Measurements from ENCODE around the gene CCDC170. TPM values are rescaled to one million over a fixed set of nuclear protein-coding genes. Genes with fewer than 3 reads are reported as not detected.
"Not testable (repeated sequence)": the region's sequence is repeated elsewhere in the genome, so short reads cannot be mapped to it uniquely, and the experiment has no call there.

The CCDC170 gene
- total and polyA plus RNA-seq, 5 donors from 2014 or later = not detected

DNA sequence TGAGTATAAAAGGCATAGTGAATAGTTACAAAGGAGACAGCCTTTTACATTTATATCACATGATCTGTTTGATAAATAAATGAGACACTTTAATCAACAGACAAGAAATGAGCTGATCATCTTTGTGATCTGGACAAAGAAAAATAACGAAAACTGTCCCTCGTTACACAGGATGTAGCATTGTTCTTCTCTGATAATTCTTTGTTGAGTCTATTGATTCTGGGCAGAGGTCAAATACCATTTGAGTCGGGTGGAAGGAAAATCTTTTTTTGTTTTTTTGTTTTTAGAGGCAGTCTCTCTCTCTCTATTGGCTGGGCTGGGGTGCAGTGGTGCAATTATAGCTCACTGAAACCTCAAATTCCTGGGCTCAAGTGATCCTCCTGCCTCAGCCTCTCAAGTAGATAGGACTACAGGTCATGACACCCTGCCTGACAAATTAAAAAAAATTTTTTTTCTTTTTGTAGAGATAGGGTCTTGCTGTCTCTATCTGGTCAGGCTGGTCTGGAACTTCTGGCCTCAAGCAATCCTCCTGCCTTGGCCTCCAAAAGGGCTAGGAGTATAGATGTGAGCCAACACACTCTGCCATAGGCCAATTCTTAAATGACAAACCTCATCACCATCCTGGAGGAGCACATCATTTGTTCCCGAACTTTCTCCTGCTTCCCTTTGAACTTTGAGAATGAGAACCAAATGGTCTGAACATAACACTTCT is 41.8 kb downstream of the CCDC170 start:
- Histone ChIP-seq H3K4me1 (ENCODE audit: control insufficient read depth, insufficient read depth, low read length, poor library complexity, severe bottlenecking) (no peaks in the 10 kb centered on the region), H3K36me3 (ENCODE audit: control insufficient read depth, insufficient read depth, low read length) (no peaks in the 10 kb centered on the region), H3K27me3 (ENCODE audit: control insufficient read depth, insufficient read depth, low read length) (no peaks in the 10 kb centered on the region), H3K27ac (ENCODE audit: insufficient read depth, low read length, poor library complexity, severe bottlenecking) (no peak overlapping the region), H3K9me3 (ENCODE audit: control insufficient read depth in 2 of 2, low read length in 2 of 2) (peaks cover 11 to 13% of the 10 kb centered on the region in 2 experiments), H3K4me3 (ENCODE audit: low read depth, low read length) (no peak overlapping the region)
- Mint-ChIP-seq H3K36me3 (no peaks in the 10 kb centered on the region), H3K9me3 (peaks cover 0 to 15% (median 9%) of the 10 kb centered on the region in 7 donors), H3K4me3 (no peak overlapping the region), H3K4me1 (no peaks in the 10 kb centered on the region), H3K27me3 (peaks cover 9% of the 10 kb centered on the region), H3K27ac (no peak overlapping the region)
- no peak for ATAC-seq (ENCODE audit: low read depth in 2 of 2)
- DNase-seq = no peak

DNA sequence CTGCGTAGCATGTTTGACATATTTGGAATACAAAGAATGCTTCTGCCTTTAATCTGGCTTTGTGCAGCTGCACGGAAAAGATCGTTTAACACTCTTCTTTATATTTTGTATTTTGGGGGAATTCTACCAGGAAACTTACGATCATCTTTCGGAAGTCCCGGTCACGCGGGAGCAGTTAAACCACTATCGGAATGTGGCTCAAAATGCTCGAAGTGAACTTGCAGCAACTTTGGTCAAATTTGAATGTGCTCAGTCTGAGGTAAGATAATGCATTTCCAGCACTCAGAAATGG is 42.3 kb downstream of the CCDC170 start:
- Mint-ChIP-seq H3K36me3 (no peaks in the 10 kb centered on the region), H3K27me3 (peaks cover 13% of the 10 kb centered on the region), H3K9me3 (peaks cover 0 to 20% (median 9%) of the 10 kb centered on the region in 7 donors), H3K4me3 (no peak overlapping the region), H3K27ac (no peak overlapping the region), H3K4me1 (no peaks in the 10 kb centered on the region)
- Histone ChIP-seq H3K27ac (ENCODE audit: insufficient read depth, low read length, poor library complexity, severe bottlenecking) (no peak overlapping the region), H3K27me3 (ENCODE audit: control insufficient read depth, insufficient read depth, low read length) (no peaks in the 10 kb centered on the region), H3K4me1 (ENCODE audit: control insufficient read depth, insufficient read depth, low read length, poor library complexity, severe bottlenecking) (no peaks in the 10 kb centered on the region), H3K36me3 (ENCODE audit: control insufficient read depth, insufficient read depth, low read length) (no peaks in the 10 kb centered on the region), H3K4me3 (ENCODE audit: low read depth, low read length) (no peak overlapping the region), H3K9me3 (ENCODE audit: control insufficient read depth in 2 of 2, low read length in 2 of 2) (peaks cover 11 to 17% of the 10 kb centered on the region in 2 experiments)
- DNase-seq = no peak
- ATAC-seq (ENCODE audit: low read depth in 2 of 2) = no peak

DNA sequence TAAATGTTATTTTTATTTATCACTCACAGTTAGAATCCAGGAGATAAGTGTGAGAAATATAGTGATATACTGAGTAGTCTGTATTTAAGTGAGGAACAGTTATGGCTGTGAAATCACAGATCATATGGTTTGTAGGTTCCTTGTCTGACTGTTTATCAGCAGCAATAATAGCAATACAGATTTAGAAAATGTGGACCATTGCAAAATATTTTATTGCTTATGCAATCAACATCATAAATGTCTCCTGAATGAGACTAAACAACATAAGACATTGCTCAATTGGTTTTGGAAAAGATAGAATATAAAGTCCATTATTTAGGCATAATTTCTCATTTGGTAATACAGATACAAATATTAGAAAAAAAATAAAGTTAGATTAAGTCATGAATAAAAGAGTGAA is 43.7 kb downstream of the CCDC170 start:
- ATAC-seq (ENCODE audit: low read depth in 2 of 2) (no peak), DNase-seq (no peak)
- H3K36me3 ChIP-seq (ENCODE audit: control insufficient read depth, insufficient read depth, low read length) = no peaks in the 10 kb centered on the region
- Mint-ChIP-seq H3K27me3 (peaks cover 15% of the 10 kb centered on the region), H3K4me3 (no peak overlapping the region), H3K27ac (no peak overlapping the region), H3K9me3 (peaks cover 0 to 22% (median 8%) of the 10 kb centered on the region in 7 donors), H3K36me3 (no peaks in the 10 kb centered on the region), H3K4me1 (no peaks in the 10 kb centered on the region)
- no peak overlapping the region for H3K4me3 ChIP-seq (ENCODE audit: low read depth, low read length)
- H3K27me3 ChIP-seq (ENCODE audit: control insufficient read depth, insufficient read depth, low read length) = no peaks in the 10 kb centered on the region
- H3K27ac ChIP-seq (ENCODE audit: insufficient read depth, low read length, poor library complexity, severe bottlenecking) = no peak overlapping the region
- no peaks in the 10 kb centered on the region for H3K4me1 ChIP-seq (ENCODE audit: control insufficient read depth, insufficient read depth, low read length, poor library complexity, severe bottlenecking)
- H3K9me3 ChIP-seq (ENCODE audit: control insufficient read depth in 2 of 2, low read length in 2 of 2) = peaks cover 11 to 17% of the 10 kb centered on the region in 2 experiments

DNA sequence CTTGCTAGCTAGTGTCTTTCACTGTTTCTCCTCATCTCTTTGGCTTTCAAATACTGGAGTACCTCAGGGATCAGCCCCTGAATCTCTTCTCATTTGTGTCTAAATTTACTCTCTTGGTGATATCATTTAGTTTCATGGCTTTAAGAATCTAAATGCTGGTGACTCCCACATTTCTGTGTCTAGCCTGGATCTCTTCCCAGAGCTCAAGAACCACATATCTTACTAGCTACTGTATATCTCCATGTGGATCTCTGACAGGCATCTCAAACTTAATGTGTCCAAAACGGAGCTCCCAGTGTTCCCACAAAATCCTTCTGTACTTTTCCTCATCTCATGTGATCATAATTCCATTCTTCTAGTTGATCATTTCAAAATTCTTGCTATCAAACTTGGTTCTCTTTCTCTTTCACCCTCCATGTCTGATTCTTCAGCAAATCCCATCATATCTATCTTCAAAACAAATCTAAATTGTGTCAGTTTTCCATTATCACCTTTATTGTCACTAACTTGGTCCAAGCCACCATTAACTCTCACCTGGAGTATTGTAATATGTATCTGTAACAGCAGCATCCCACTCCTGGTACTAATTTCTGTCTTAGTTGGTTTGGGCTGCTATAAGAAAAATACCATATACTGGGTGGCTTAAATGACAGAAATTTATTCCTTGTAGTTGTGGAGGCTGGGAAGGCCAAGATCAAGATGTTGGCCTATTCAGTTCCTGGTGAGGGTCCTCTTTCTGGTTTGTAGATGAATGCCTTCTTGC is 45.9 kb downstream of the CCDC170 start:
- Mint-ChIP-seq H3K9me3 (peaks cover 0 to 22% (median 7%) of the 10 kb centered on the region in 7 donors), H3K4me1 (no peaks in the 10 kb centered on the region), H3K27me3 (peaks cover 22% of the 10 kb centered on the region), H3K4me3 (no peak overlapping the region), H3K36me3 (no peaks in the 10 kb centered on the region), H3K27ac (no peak overlapping the region)
- DNase-seq = no peak
- Histone ChIP-seq H3K36me3 (ENCODE audit: control insufficient read depth, insufficient read depth, low read length) (no peaks in the 10 kb centered on the region), H3K4me1 (ENCODE audit: control insufficient read depth, insufficient read depth, low read length, poor library complexity, severe bottlenecking) (no peaks in the 10 kb centered on the region), H3K27ac (ENCODE audit: insufficient read depth, low read length, poor library complexity, severe bottlenecking) (no peak overlapping the region), H3K27me3 (ENCODE audit: control insufficient read depth, insufficient read depth, low read length) (no peaks in the 10 kb centered on the region), H3K4me3 (ENCODE audit: low read depth, low read length) (no peak overlapping the region), H3K9me3 (ENCODE audit: control insufficient read depth in 2 of 2, low read length in 2 of 2) (peaks cover 11 to 17% of the 10 kb centered on the region in 2 experiments)
- ATAC-seq (ENCODE audit: low read depth in 2 of 2) = no peak

DNA sequence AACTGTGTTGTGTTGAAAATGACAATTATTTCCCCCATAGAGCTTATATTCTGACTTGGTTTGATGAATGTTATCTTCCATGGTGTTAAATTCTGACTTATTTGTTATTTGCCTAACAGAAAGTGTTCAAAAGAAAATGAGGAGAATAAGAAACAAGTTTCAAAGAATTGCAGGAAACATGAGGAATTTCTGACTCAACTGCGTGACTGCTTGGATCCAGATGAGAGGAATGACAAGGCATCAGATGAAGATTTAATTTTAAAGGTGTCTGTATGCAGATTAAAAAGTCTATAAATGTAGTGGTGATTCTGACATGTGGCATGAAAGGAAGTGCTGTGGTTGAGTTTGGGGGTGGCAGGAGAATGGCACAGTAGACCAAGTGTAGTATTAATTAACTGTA is 50.6 kb downstream of the CCDC170 start:
- Mint-ChIP-seq H3K4me1 (no peaks in the 10 kb centered on the region), H3K36me3 (no peaks in the 10 kb centered on the region), H3K9me3 (peaks cover 0 to 18% (median 5%) of the 10 kb centered on the region in 7 donors), H3K27ac (no peak overlapping the region), H3K27me3 (peaks cover 13% of the 10 kb centered on the region), H3K4me3 (no peak overlapping the region)
- Histone ChIP-seq H3K4me3 (ENCODE audit: low read depth, low read length) (no peak overlapping the region), H3K36me3 (ENCODE audit: control insufficient read depth, insufficient read depth, low read length) (no peaks in the 10 kb centered on the region), H3K27me3 (ENCODE audit: control insufficient read depth, insufficient read depth, low read length) (no peaks in the 10 kb centered on the region), H3K9me3 (ENCODE audit: control insufficient read depth in 2 of 2, low read length in 2 of 2) (peaks cover 9 to 16% of the 10 kb centered on the region in 2 experiments), H3K4me1 (ENCODE audit: control insufficient read depth, insufficient read depth, low read length, poor library complexity, severe bottlenecking) (no peaks in the 10 kb centered on the region), H3K27ac (ENCODE audit: insufficient read depth, low read length, poor library complexity, severe bottlenecking) (no peak overlapping the region)
- ATAC-seq (ENCODE audit: low read depth in 2 of 2) = no peak
- no peak for DNase-seq

DNA sequence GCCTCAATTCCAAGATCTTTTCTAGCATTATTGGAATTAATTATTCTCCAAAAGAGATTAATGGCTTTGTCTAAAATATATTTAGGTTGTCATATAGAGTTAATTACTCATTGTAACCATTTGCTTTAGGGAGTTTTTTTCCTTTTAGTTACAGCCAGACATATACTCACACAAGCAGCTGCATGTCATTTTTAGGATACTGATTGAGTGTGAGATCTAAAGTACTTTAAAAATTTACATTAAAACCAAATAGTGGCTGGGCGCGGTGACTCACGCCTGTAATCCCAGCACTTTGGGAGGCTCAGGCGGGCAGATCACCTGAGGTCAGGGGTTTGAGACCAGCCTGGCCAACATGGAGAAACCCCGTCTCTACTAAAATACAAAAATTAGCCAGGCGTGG is 51.1 kb downstream of the CCDC170 start:
- not testable (repeated sequence) for H3K4me3 Mint-ChIP-seq; ATAC-seq (ENCODE audit: low read depth in 2 of 2); H3K4me3 ChIP-seq (ENCODE audit: low read depth, low read length); H3K27me3 ChIP-seq (ENCODE audit: control insufficient read depth, insufficient read depth, low read length); H3K4me1 Mint-ChIP-seq; H3K27ac Mint-ChIP-seq; H3K27ac ChIP-seq (ENCODE audit: insufficient read depth, low read length, poor library complexity, severe bottlenecking); H3K4me1 ChIP-seq (ENCODE audit: control insufficient read depth, insufficient read depth, low read length, poor library complexity, severe bottlenecking); DNase-seq; H3K36me3 ChIP-seq (ENCODE audit: control insufficient read depth, insufficient read depth, low read length); H3K36me3 Mint-ChIP-seq
- Mint-ChIP-seq H3K27me3 (peaks cover 13% of the 10 kb centered on the region), H3K9me3 (peaks cover 0 to 14% (median 1%) of the 10 kb centered on the region in 7 donors)
- H3K9me3 ChIP-seq (ENCODE audit: control insufficient read depth in 2 of 2, low read length in 2 of 2) = peaks cover 4 to 12% of the 10 kb centered on the region in 2 experiments

DNA sequence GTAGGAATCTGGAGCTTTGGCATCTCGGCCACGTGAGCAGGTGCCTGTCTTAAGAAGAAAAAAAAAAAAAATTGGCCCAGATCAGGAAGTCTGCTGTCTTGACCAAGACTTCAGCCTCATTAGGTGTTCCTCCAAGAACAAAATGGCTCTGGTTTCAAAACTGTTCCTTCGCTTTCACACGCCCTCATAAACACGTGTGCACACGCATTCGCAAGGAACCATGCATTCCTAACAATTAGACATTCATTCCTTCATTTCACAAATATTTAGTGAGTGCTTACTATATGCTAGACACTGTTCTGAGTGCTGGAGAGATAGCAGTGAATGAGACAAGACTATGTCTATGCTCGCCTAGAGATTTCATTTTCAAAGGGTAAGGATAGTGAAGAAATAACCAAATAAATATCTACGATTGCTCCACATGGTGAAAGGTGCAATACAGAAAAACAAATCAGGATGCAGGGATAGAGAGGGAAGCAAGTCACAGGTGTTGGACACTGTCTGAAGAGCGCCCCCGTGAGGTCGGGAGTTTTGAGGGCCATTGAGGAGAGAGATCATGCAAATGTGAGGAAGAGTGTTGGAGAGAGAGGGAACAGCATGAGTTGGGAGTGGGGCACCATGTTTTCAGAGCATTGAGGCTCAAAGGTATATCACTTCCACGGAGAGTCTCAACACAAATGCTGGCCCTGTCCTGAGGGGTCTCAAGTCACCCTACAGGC is 53.3 kb downstream of the CCDC170 start:
- no peaks in the 10 kb centered on the region for H3K27me3 ChIP-seq (ENCODE audit: control insufficient read depth, insufficient read depth, low read length)
- Mint-ChIP-seq H3K4me3 (no peak overlapping the region), H3K36me3 (peaks cover 3% of the 10 kb centered on the region), H3K9me3 (peaks cover 0 to 4% (median 0%) of the 10 kb centered on the region in 7 donors), H3K27ac (no peak overlapping the region), H3K27me3 (peaks cover 7% of the 10 kb centered on the region), H3K4me1 (no peaks in the 10 kb centered on the region)
- no peak overlapping the region for H3K4me3 ChIP-seq (ENCODE audit: low read depth, low read length)
- no peak overlapping the region for H3K27ac ChIP-seq (ENCODE audit: insufficient read depth, low read length, poor library complexity, severe bottlenecking)
- H3K4me1 ChIP-seq (ENCODE audit: control insufficient read depth, insufficient read depth, low read length, poor library complexity, severe bottlenecking) = no peaks in the 10 kb centered on the region
- ATAC-seq (ENCODE audit: low read depth in 2 of 2) (no peak), DNase-seq (no peak)
- H3K36me3 ChIP-seq (ENCODE audit: control insufficient read depth, insufficient read depth, low read length) = no peaks in the 10 kb centered on the region
- peaks cover 0 to 7% of the 10 kb centered on the region in 2 experiments for H3K9me3 ChIP-seq (ENCODE audit: control insufficient read depth in 2 of 2, low read length in 2 of 2)
